ENCODE results near the gene SEMA3B.
"Not testable (repeated sequence)": the region's sequence is repeated elsewhere in the genome, so short reads cannot be mapped to it uniquely, and the experiment has no call there.

The SEMA3B gene

GRCh38 chr3:50271314-50271936 is 2.5 kb downstream of the SEMA3B start:
- no peak overlapping the region for H3K4me3 ChIP-seq (ENCODE audit: low read length)
- no peak for DNase-seq (ENCODE audit: low read depth)
- TF ChIP-seq CTCF (IDR thresholded peaks at IDR 0.05; ENCODE audit: insufficient read depth, low read depth, low read length, missing control alignments): no peak

- H3K4me3 ChIP-seq (ENCODE audit: low read length): not testable (repeated sequence)
These were observed 3.6 kb downstream of the SEMA3B start for GRCh38 chr3:50272538-50272910.

GRCh38 chr3:50272911-50273688 is 4.2 kb downstream of the SEMA3B start:
- peak overlapping the region; percentile 30 for H3K4me3 ChIP-seq (ENCODE audit: low read length)
- peak; percentile 94 for TF ChIP-seq CTCF (IDR thresholded peaks at IDR 0.05; ENCODE audit: insufficient read depth, low read depth, low read length, missing control alignments)
- DNase-seq (ENCODE audit: low read depth): peak; percentile 82

More at GRCh38 chr3:50272538-50272910, 3.6 kb downstream of the SEMA3B start:
- DNase-seq (ENCODE audit: low read depth): not testable (repeated sequence)

GRCh38 chr3:50273689-50274065 is 4.7 kb downstream of the SEMA3B start:
- DNase-seq (ENCODE audit: low read depth): no peak
- TF ChIP-seq CTCF (IDR thresholded peaks at IDR 0.05; ENCODE audit: insufficient read depth, low read depth, low read length, missing control alignments): no peak
- H3K4me3 ChIP-seq (ENCODE audit: low read length): no peak overlapping the region

- peak; percentile 83 for DNase-seq (ENCODE audit: low read depth)
- no peak overlapping the region for H3K4me3 ChIP-seq (ENCODE audit: low read length)
- peak; percentile 79 for TF ChIP-seq CTCF (IDR thresholded peaks at IDR 0.05; ENCODE audit: insufficient read depth, low read depth, low read length, missing control alignments)
These were observed 5.6 kb downstream of the SEMA3B start for GRCh38 chr3:50274371-50275104.

GRCh38 chr3:50275141-50275995 is 6.4 kb downstream of the SEMA3B start:
- no peak for TF ChIP-seq CTCF (IDR thresholded peaks at IDR 0.05; ENCODE audit: insufficient read depth, low read depth, low read length, missing control alignments)
- no peak overlapping the region for H3K4me3 ChIP-seq (ENCODE audit: low read length)
- no peak for DNase-seq (ENCODE audit: low read depth)
